MM.1S (cell line): ENCODE measurements around the gene CFAP251.

ENCODE experiments used
- DNase-seq: peaks from one replicate; pipeline ENCODE4 v3.0.0-alpha.2; 2015
- H2AFZ ChIP-seq: fragments of 300-600 bp; sonication (generic); 2 replicates; pipeline ENCODE4 v1.6.0; 2016; ENCODE audit warnings: antibody characterized with exemption, low read length
- H3F3A ChIP-seq: fragments of 300-600 bp; sonication (generic); 2 replicates; pipeline ENCODE4 v1.6.1; 2016; ENCODE audit warnings: mild to moderate bottlenecking, antibody characterized with exemption, low read length, moderate library complexity, mixed read lengths; ENCODE audit not compliant: insufficient read depth
- H3K27ac ChIP-seq: fragments of 300-600 bp; sonication (generic); 2 replicates; pipeline ENCODE4 v1.5.1; 2016; ENCODE audit warnings: mild to moderate bottlenecking, low read length
- H3K27me3 ChIP-seq: fragments of 300-600 bp; sonication (generic); replicated peaks from 2 replicates; pipeline ENCODE4 v1.6.0; 2016; ENCODE audit warnings: low read length; ENCODE audit not compliant: insufficient read depth
- H3K36me3 ChIP-seq: fragments of 300-600 bp; sonication (generic); replicated peaks from 2 replicates; pipeline ENCODE4 v1.6.1; 2016; ENCODE audit warnings: mild to moderate bottlenecking, low read length, mixed read lengths; ENCODE audit not compliant: insufficient read depth
- H3K4me1 ChIP-seq: fragments of 300-600 bp; sonication (generic); 2 replicates; pipeline ENCODE4 v1.6.1; 2016; ENCODE audit warnings: low read length, mixed read lengths
- H3K4me2 ChIP-seq: fragments of 300-600 bp; sonication (generic); 2 replicates; pipeline ENCODE4 v1.6.0; 2016; ENCODE audit warnings: low read depth, low read length
- H3K4me3 ChIP-seq: fragments of 300-600 bp; sonication (generic); 2 replicates; pipeline ENCODE4 v1.5.1; 2016; ENCODE audit warnings: low read length, mixed read lengths
- H3K79me2 ChIP-seq: fragments of 300-600 bp; sonication (generic); 2 replicates; pipeline ENCODE4 v1.6.1; 2016; ENCODE audit warnings: mixed run types, low read length, mixed read lengths
- H3K9ac ChIP-seq: fragments of 300-600 bp; sonication (generic); 2 replicates; pipeline ENCODE4 v1.6.1; 2016; ENCODE audit warnings: low read length, mixed read lengths
- H3K9me2 ChIP-seq: fragments of 300-600 bp; sonication (generic); replicated peaks from 2 replicates; pipeline ENCODE4 v1.6.1; 2016; ENCODE audit warnings: mild to moderate bottlenecking, low read length, mixed read lengths; ENCODE audit not compliant: insufficient read depth
- H3K9me3 ChIP-seq: fragments of 300-600 bp; sonication (generic); replicated peaks from 2 replicates; pipeline ENCODE4 v1.6.1; 2016; ENCODE audit warnings: mild to moderate bottlenecking, low read length, mixed read lengths; ENCODE audit not compliant: insufficient read depth
- H4K20me1 ChIP-seq: fragments of 300-600 bp; sonication (generic); 2 replicates; pipeline ENCODE4 v1.6.1; 2016; ENCODE audit warnings: mild to moderate bottlenecking, low read length, moderate library complexity, mixed read lengths; ENCODE audit not compliant: insufficient read depth
- EZH2 ChIP-seq: fragments of 300-600 bp; sonication (generic); optimal IDR thresholded peaks from 2 replicates; pipeline ENCODE3; 2017; ENCODE audit warnings: low read depth, mild to moderate bottlenecking, antibody characterized with exemption, low read length, mixed read lengths
- EZH2phosphoT487 ChIP-seq: fragments of 300-600 bp; sonication (generic); IDR thresholded peaks from 2 replicates; pipeline ENCODE4 v1.6.1; 2018; ENCODE audit warnings: antibody characterized with exemption, low read length
- TF ChIP-seq, protein P1 (sequence below): fragments of 300-600 bp; sonication (generic); IDR thresholded peaks from 2 replicates; pipeline ENCODE4 v1.5.1; 2016; ENCODE audit warnings: antibody characterized with exemption, low read length, mixed read lengths

The CFAP251 gene

GRCh38 chr12:121942145-121942718, 23.8 kb downstream of the CFAP251 start:
- no peak for TF ChIP-seq EZH2
- TF ChIP-seq, protein P1, sequence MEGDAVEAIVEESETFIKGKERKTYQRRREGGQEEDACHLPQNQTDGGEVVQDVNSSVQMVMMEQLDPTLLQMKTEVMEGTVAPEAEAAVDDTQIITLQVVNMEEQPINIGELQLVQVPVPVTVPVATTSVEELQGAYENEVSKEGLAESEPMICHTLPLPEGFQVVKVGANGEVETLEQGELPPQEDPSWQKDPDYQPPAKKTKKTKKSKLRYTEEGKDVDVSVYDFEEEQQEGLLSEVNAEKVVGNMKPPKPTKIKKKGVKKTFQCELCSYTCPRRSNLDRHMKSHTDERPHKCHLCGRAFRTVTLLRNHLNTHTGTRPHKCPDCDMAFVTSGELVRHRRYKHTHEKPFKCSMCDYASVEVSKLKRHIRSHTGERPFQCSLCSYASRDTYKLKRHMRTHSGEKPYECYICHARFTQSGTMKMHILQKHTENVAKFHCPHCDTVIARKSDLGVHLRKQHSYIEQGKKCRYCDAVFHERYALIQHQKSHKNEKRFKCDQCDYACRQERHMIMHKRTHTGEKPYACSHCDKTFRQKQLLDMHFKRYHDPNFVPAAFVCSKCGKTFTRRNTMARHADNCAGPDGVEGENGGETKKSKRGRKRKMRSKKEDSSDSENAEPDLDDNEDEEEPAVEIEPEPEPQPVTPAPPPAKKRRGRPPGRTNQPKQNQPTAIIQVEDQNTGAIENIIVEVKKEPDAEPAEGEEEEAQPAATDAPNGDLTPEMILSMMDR: no peak
- Histone ChIP-seq H3K4me3 (no peak overlapping the region), H3K9me3 (no peaks in the 10 kb centered on the region), H3K4me1 (no peaks in the 10 kb centered on the region), H2AFZ (no peak overlapping the region), H4K20me1 (no peaks in the 10 kb centered on the region), H3F3A (no peaks in the 10 kb centered on the region), H3K9me2 (no peaks in the 10 kb centered on the region), H3K27ac (no peak overlapping the region), H3K4me2 (no peak overlapping the region), H3K36me3 (no peaks in the 10 kb centered on the region), H3K27me3 (no peaks in the 10 kb centered on the region), H3K79me2 (no peaks in the 10 kb centered on the region), H3K9ac (no peak overlapping the region)
- no peak for DNase-seq

DNA sequence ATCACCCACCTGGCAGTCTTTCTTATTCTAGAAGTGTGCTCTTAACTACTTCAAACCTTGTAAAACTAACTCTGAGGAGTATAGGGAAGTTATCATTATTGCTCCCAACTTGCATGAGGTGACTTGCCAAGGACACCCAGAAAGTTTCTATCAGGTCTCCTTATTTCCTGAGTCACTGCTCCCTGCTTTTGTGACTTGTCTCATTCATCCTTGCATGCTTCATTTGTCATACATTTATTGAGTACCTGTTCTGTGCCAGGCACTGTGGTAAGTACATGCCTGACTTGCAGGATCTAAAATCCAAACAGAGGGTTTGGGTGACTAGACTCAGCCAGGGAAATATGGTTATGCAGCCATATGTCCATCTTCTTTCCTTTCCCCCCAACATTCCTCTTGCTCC, 25.5 kb downstream of the CFAP251 start:
- H3K9me2 ChIP-seq: no peaks in the 10 kb centered on the region
- no peak overlapping the region for H3K9ac ChIP-seq
- no peak overlapping the region for H3K4me2 ChIP-seq
- no peaks in the 10 kb centered on the region for H3K4me1 ChIP-seq
- TF ChIP-seq EZH2 (no peak), EZH2phosphoT487 (no peak)
- TF ChIP-seq, protein P1: no peak
- H3K36me3 ChIP-seq: no peaks in the 10 kb centered on the region
- no peak overlapping the region for H3K27ac ChIP-seq
- H2AFZ ChIP-seq: no peak overlapping the region
- no peak for DNase-seq
- H3F3A ChIP-seq: no peaks in the 10 kb centered on the region
- no peak overlapping the region for H3K4me3 ChIP-seq
- H3K79me2 ChIP-seq: no peaks in the 10 kb centered on the region
- H4K20me1 ChIP-seq: no peaks in the 10 kb centered on the region
- H3K9me3 ChIP-seq: no peaks in the 10 kb centered on the region
- H3K27me3 ChIP-seq: no peaks in the 10 kb centered on the region

GRCh38 chr12:121946313-121947025, 28.1 kb downstream of the CFAP251 start:
- H3K4me1 ChIP-seq: no peaks in the 10 kb centered on the region
- TF ChIP-seq, protein P1: no peak
- no peak for TF ChIP-seq EZH2
- TF ChIP-seq EZH2phosphoT487: no peak
- H3K9me2 ChIP-seq: no peaks in the 10 kb centered on the region
- H3K27ac ChIP-seq: no peak overlapping the region
- no peak overlapping the region for H3K4me3 ChIP-seq
- no peaks in the 10 kb centered on the region for H3K9me3 ChIP-seq
- DNase-seq: no peak
- no peaks in the 10 kb centered on the region for H3K36me3 ChIP-seq
- H3K79me2 ChIP-seq: no peaks in the 10 kb centered on the region
- H2AFZ ChIP-seq: no peak overlapping the region
- H3F3A ChIP-seq: no peaks in the 10 kb centered on the region
- H4K20me1 ChIP-seq: no peaks in the 10 kb centered on the region
- no peaks in the 10 kb centered on the region for H3K27me3 ChIP-seq
- H3K9ac ChIP-seq: no peak overlapping the region
- H3K4me2 ChIP-seq: no peak overlapping the region
